WERI-Rb-1 (cell line): Measurements from ENCODE around the gene HSP90AB1.

Source experiments
- DNase-seq: peaks from one replicate; pipeline ENCODE4 v3.0.0-alpha.2; 2020
- H3K27ac ChIP-seq: fragments of 250-450 bp; sonication (Bioruptor Pico); 2 replicates; pipeline ENCODE4 v1.5.1; 2020; ENCODE audit warnings: mild to moderate bottlenecking, moderate library complexity
- H3K27me3 ChIP-seq: fragments of 250-450 bp; sonication (Bioruptor Pico); 2 replicates; pipeline ENCODE4 v1.5.1; 2021; ENCODE audit warnings: mild to moderate bottlenecking, low read depth, moderate library complexity; ENCODE audit not compliant: insufficient read depth, severe bottlenecking
- H3K36me3 ChIP-seq: fragments of 250-450 bp; sonication (Bioruptor Pico); 2 replicates; pipeline ENCODE4 v1.5.1; 2020; ENCODE audit warnings: mild to moderate bottlenecking, moderate library complexity
- H3K4me3 ChIP-seq: 2 replicates; pipeline ENCODE4 v1.5.1; 2011; ENCODE audit warnings: low read depth, mild to moderate bottlenecking, control low read depth, low read length
- H3K9me3 ChIP-seq: fragments of 250-450 bp; sonication (Bioruptor Pico); 2 replicates; pipeline ENCODE4 v1.5.1; 2021; ENCODE audit warnings: mild to moderate bottlenecking, moderate library complexity; ENCODE audit not compliant: severe bottlenecking
- TF ChIP-seq, protein P1 (sequence below): IDR thresholded peaks from 2 replicates; pipeline ENCODE4 v1.5.1; 2011; ENCODE audit warnings: low read depth, mild to moderate bottlenecking, control low read depth, inconsistent platforms, low read length

HSP90AB1 gene

DNA sequence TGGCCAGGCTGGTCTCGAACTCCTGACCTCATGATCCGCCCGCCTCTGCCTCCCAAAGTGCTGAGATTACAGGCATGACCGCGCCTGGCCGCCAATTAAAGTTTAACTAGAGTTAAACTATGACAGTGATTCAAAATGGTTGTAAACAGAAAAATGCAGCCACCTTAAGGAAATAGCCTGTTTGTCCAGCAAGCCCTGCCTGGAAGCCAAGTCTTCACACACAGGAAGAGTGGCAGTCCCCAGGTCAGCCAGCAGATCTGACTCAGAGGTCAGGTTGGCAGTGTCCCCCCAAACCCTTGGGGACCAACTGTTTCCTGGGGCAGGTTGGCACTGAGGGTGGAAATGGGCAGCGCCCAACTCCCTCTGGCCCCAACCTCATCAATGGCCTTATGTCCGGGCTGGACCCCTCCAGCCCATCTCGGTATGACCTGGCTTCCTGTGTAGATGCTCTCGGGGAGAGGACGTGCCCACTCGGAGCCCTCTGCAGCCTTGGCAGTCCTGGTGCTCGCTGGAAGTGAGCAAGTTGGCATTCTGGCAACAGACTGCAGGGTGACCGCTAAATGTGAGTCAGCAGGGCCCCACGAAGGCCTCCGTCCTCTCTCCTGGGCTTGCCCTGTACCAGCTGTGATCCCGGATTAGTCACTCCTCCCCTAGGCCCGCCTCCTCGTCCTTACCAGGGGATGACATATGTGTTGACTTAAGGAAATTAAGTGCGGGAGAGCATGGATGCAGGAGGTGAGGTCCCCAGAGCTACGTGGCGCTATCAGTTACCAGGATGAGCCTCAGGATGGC lies 9.7 kb upstream of the HSP90AB1 start:
- peak; percentile 99 for DNase-seq
- H3K9me3 ChIP-seq, result no peaks in the 10 kb centered on the region
- H3K27me3 ChIP-seq, result no peaks in the 10 kb centered on the region
- H3K27ac ChIP-seq, result peak overlapping the region; percentile 91
- H3K36me3 ChIP-seq, result peaks cover 38% of the 10 kb centered on the region
- peak overlapping the region; percentile 50 for H3K4me3 ChIP-seq
- TF ChIP-seq, protein P1, sequence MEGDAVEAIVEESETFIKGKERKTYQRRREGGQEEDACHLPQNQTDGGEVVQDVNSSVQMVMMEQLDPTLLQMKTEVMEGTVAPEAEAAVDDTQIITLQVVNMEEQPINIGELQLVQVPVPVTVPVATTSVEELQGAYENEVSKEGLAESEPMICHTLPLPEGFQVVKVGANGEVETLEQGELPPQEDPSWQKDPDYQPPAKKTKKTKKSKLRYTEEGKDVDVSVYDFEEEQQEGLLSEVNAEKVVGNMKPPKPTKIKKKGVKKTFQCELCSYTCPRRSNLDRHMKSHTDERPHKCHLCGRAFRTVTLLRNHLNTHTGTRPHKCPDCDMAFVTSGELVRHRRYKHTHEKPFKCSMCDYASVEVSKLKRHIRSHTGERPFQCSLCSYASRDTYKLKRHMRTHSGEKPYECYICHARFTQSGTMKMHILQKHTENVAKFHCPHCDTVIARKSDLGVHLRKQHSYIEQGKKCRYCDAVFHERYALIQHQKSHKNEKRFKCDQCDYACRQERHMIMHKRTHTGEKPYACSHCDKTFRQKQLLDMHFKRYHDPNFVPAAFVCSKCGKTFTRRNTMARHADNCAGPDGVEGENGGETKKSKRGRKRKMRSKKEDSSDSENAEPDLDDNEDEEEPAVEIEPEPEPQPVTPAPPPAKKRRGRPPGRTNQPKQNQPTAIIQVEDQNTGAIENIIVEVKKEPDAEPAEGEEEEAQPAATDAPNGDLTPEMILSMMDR, result no peak

DNA sequence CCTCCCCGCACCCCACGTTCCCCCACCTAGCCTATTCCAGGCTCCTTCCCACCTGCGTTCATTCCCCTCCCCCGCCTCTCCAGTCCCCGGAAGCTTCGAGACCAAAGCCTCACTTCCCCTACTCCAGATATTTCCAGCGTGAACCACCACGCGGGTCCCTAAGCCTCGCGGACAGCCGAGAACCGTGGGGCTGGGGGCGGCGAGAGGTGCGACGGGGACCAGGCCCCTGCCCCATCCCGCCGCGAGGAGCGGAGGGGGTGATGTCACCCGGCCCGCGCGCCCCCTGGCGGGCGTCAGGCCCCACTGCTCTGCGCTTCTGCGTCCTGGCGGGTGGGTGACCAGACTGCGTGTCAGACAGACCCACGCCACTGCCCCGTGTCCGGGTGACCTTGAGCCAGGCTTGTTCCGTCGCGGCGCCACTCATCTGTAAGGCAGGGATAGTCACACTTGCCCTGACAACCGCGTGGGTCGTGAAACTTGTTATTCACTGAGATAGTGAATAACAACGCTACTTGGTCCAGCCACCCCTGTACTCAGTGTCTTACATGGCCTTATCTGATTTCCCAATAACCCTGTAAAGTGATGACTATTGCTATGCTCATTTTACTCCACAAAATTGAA lies 9.0 kb upstream of the HSP90AB1 start:
- TF ChIP-seq, protein P1, result peak; percentile 100
- H3K36me3 ChIP-seq, result peaks cover 31% of the 10 kb centered on the region
- peak; percentile 91 for DNase-seq
- no peaks in the 10 kb centered on the region for H3K9me3 ChIP-seq
- peak overlapping the region; percentile 91 for H3K27ac ChIP-seq
- peak overlapping the region; percentile 50 for H3K4me3 ChIP-seq
- H3K27me3 ChIP-seq, result no peaks in the 10 kb centered on the region

GRCh38 chr6:44238687-44239350 lies 8.1 kb upstream of the HSP90AB1 start:
- peak; percentile 72 for DNase-seq
- Histone ChIP-seq H3K4me3 (no peak overlapping the region), H3K27ac (peak overlapping the region; percentile 91), H3K27me3 (no peaks in the 10 kb centered on the region), H3K36me3 (peaks cover 22% of the 10 kb centered on the region), H3K9me3 (no peaks in the 10 kb centered on the region)
- TF ChIP-seq, protein P1, result no peak

DNA sequence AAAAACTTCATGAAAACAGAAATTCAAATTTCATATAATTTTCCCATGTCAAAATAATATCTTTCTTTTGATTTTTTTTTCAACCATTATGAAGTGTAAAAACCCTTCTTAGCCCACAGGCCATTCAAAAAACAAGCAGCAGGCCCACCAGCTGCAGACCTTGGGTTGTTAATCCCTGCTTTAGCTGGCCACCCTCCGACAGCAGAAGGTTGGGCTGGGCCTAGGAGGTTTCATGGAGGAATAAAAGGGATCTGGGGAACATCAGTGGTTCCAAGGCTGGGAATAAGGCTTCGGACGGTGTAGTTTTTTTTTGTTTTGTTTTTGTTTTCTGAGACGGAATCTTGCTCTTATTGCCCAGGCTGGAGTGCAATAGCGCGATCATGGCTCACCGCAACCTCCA lies 3.6 kb upstream of the HSP90AB1 start:
- no peaks in the 10 kb centered on the region for H3K27me3 ChIP-seq
- TF ChIP-seq, protein P1, result no peak
- H3K4me3 ChIP-seq, result no peak overlapping the region
- H3K27ac ChIP-seq, result peak overlapping the region; percentile 78
- peaks cover 14% of the 10 kb centered on the region for H3K36me3 ChIP-seq
- no peaks in the 10 kb centered on the region for H3K9me3 ChIP-seq
- peak; percentile 91 for DNase-seq

DNA sequence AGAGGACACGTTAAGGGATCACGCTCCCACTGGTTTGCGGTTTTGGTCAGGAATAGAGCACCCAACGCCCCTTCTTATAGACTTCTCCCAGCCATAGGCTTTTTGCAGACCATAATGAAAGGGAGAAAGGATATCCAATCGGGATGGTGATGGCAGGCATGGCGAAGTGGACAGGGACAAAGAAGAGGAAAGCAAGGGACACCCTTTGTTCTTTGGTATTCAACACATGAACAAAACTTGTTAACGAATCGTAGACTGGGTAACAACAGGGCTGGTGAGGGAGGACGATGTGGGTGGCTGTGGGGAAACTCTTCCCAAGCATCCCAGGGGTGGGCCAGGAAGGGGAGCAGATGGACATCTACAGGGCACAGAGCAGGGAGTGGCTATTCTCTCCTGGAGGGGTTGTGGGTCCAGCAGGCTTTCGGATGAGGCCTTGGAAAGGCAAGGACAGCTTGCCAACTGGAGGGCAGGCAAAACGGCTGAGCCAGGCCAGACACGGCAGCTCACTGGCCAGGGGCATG lies 1.4 kb upstream of the HSP90AB1 start:
- TF ChIP-seq, protein P1, result no peak
- DNase-seq, result peak; percentile 13
- Histone ChIP-seq H3K9me3 (no peaks in the 10 kb centered on the region), H3K36me3 (peaks cover 35% of the 10 kb centered on the region), H3K4me3 (peak overlapping the region; percentile 91), H3K27me3 (no peaks in the 10 kb centered on the region), H3K27ac (peak overlapping the region; percentile 91)
